ENCODE results near the gene NLN. TPM values are rescaled to one million over a fixed set of nuclear protein-coding genes. Genes with fewer than 3 reads are reported as not detected.

NLN gene
- polyA plus RNA-seq, 1 donor (not counting 4 experiments of a cell fraction or from before 2014, with no cell fraction given) = 26.1 TPM

GRCh38 chr5:65802080-65802479 is 80.1 kb downstream of the NLN start:
- no peaks in the 10 kb centered on the region for H3K36me3 ChIP-seq (ENCODE audit: control insufficient read depth in 2 of 2, extremely low read depth in 1 of 2, insufficient read depth in 2 of 2, low read length in 2 of 2)
- H3K4me2 ChIP-seq (ENCODE audit: control insufficient read depth, extremely low read depth, insufficient read depth, low read depth, low read length) = no peak overlapping the region
- no peaks in the 10 kb centered on the region for H3K9me3 ChIP-seq (ENCODE audit: control insufficient read depth, low read depth, low read length)
- H3K27me3 ChIP-seq (ENCODE audit: control insufficient read depth, extremely low read depth, insufficient read depth, low read length) = no peaks in the 10 kb centered on the region
- TF ChIP-seq EZH2 (IDR thresholded peaks at IDR 0.05; ENCODE audit: low read length) (no peak), CTCF (optimal IDR thresholded peaks at IDR 0.05 in 1 of 3, IDR thresholded peaks at IDR 0.05 in 1 of 3, conservative IDR thresholded peaks at IDR 0.05 in 1 of 3; ENCODE audit: extremely low read depth in 1 of 3, insufficient read depth in 2 of 3, low read length in 3 of 3) (no peak)
- FAIRE-seq = no peak
- H3K4me1 ChIP-seq (ENCODE audit: control insufficient read depth, extremely low read depth, insufficient read depth, low read length) = no peaks in the 10 kb centered on the region
- H4K20me1 ChIP-seq (ENCODE audit: control insufficient read depth, extremely low read depth, insufficient read depth, low read length) = no peaks in the 10 kb centered on the region
- H3K9ac ChIP-seq (ENCODE audit: control insufficient read depth, extremely low read depth, insufficient read depth, low read length) = no peak overlapping the region
- no peak for DNase-seq (ENCODE audit: low read depth, low spot score)
- H3K4me3 ChIP-seq (ENCODE audit: control insufficient read depth in 2 of 3, extremely low read depth in 1 of 3, insufficient read depth in 2 of 3, low read depth in 1 of 3, low read length in 3 of 3) = no peak overlapping the region
- H3K79me2 ChIP-seq (ENCODE audit: control insufficient read depth, insufficient read depth, low read length) = no peaks in the 10 kb centered on the region
- no peak overlapping the region for H2AFZ ChIP-seq (ENCODE audit: control insufficient read depth, low read length)
- H3K27ac ChIP-seq (ENCODE audit: control insufficient read depth, insufficient read depth, low read length) = no peak overlapping the region
- dilution Hi-C loops (cut with MboI; ENCODE audit: extremely low pct_ligation_motif_present, low sequenced_read_pairs) = no loop called here
- no peaks in the 10 kb centered on the region for H3K9me1 ChIP-seq (ENCODE audit: control insufficient read depth, extremely low read depth, insufficient read depth, low read length)

GRCh38 chr5:65802820-65803219 is 80.8 kb downstream of the NLN start:
- H3K36me3 ChIP-seq (ENCODE audit: control insufficient read depth in 2 of 2, extremely low read depth in 1 of 2, insufficient read depth in 2 of 2, low read length in 2 of 2) = no peaks in the 10 kb centered on the region

More at GRCh38 chr5:65802820-65803219, 80.8 kb downstream of the NLN start:
- Histone ChIP-seq H3K27ac (ENCODE audit: control insufficient read depth, insufficient read depth, low read length) (no peak overlapping the region), H4K20me1 (ENCODE audit: control insufficient read depth, extremely low read depth, insufficient read depth, low read length) (no peaks in the 10 kb centered on the region), H3K4me2 (ENCODE audit: control insufficient read depth, extremely low read depth, insufficient read depth, low read depth, low read length) (no peak overlapping the region), H3K4me3 (ENCODE audit: control insufficient read depth in 2 of 3, extremely low read depth in 1 of 3, insufficient read depth in 2 of 3, low read depth in 1 of 3, low read length in 3 of 3) (no peak overlapping the region), H3K9ac (ENCODE audit: control insufficient read depth, extremely low read depth, insufficient read depth, low read length) (no peak overlapping the region), H3K79me2 (ENCODE audit: control insufficient read depth, insufficient read depth, low read length) (no peaks in the 10 kb centered on the region), H3K27me3 (ENCODE audit: control insufficient read depth, extremely low read depth, insufficient read depth, low read length) (no peaks in the 10 kb centered on the region), H3K9me3 (ENCODE audit: control insufficient read depth, low read depth, low read length) (no peaks in the 10 kb centered on the region), H3K9me1 (ENCODE audit: control insufficient read depth, extremely low read depth, insufficient read depth, low read length) (no peaks in the 10 kb centered on the region), H3K4me1 (ENCODE audit: control insufficient read depth, extremely low read depth, insufficient read depth, low read length) (no peaks in the 10 kb centered on the region), H2AFZ (ENCODE audit: control insufficient read depth, low read length) (no peak overlapping the region)
- TF ChIP-seq CTCF (optimal IDR thresholded peaks at IDR 0.05 in 1 of 3, IDR thresholded peaks at IDR 0.05 in 1 of 3, conservative IDR thresholded peaks at IDR 0.05 in 1 of 3; ENCODE audit: extremely low read depth in 1 of 3, insufficient read depth in 2 of 3, low read length in 3 of 3) (no peak), EZH2 (IDR thresholded peaks at IDR 0.05; ENCODE audit: low read length) (no peak)
- FAIRE-seq (no peak), DNase-seq (ENCODE audit: low read depth, low spot score) (no peak)
- dilution Hi-C loops (cut with MboI; ENCODE audit: extremely low pct_ligation_motif_present, low sequenced_read_pairs) = no loop called here
